Thoracic aorta (tissue), 2 donors: ENCODE data around the gene PKNOX2. TPM values are rescaled to one million over a fixed set of nuclear protein-coding genes. Genes with fewer than 3 reads are reported as not detected.

ENCODE experiments used
- ATAC-seq: fragments of 150-250 bp; one replicate; pipeline ENCODE4 v1.8.0; 2017; ENCODE audit warnings: low read depth; ENCODE audit not compliant: insufficient number of reproducible peaks, low FRiP score
- DNase-seq: peaks from one replicate; pipeline ENCODE4 v3.0.0-alpha.2; 2020; ENCODE audit warnings: low spot score
- H3K27ac ChIP-seq, 2 donors: fragments of 200-600 bp; sonication (generic); 1 replicate in 1 of 2; 2 replicates in 1 of 2; pipeline ENCODE4 v1.5.1; 2016; ENCODE audit warnings: mild to moderate bottlenecking in 2 of 2, moderate library complexity in 2 of 2
- H3K27me3 ChIP-seq: fragments of 200-600 bp; sonication (generic); replicated peaks from 2 replicates; pipeline ENCODE4 v1.6.0; 2016; ENCODE audit warnings: mild to moderate bottlenecking; ENCODE audit not compliant: insufficient read depth
- H3K36me3 ChIP-seq: fragments of 200-600 bp; sonication (generic); one replicate; pipeline ENCODE4 v1.5.1; 2016
- H3K4me1 ChIP-seq, 2 donors: fragments of 200-600 bp; sonication (generic); 1 replicate in 1 of 2; 2 replicates in 1 of 2; pipeline versions ENCODE4 v1.5.1 to v1.6.0; 2016; ENCODE audit warnings: low read depth in 2 of 2, mild to moderate bottlenecking in 1 of 2; ENCODE audit not compliant: control insufficient read depth in 1 of 2
- H3K4me3 ChIP-seq: fragments of 200-600 bp; sonication (generic); 2 replicates; pipeline ENCODE4 v1.5.1; 2016; ENCODE audit warnings: mild to moderate bottlenecking
- H3K9me3 ChIP-seq: fragments of 200-600 bp; sonication (generic); 2 replicates; pipeline ENCODE4 v1.5.1; 2016
- total RNA-seq, 2 donors: library from RNA; depleted of rRNA; stranded (reverse); fragments of >200 nt; gene quantifications; one replicate each; pipeline versions ENCODE4 v1.1.0 to v1.2.3, GENCODE V29; 2016
- TF ChIP-seq, protein P1 (sequence below): fragments of 200-600 bp; sonication (generic); IDR thresholded peaks from one replicate; pipeline ENCODE4 v1.5.1; 2019; ENCODE audit warnings: antibody characterized with exemption

Gene PKNOX2
- total RNA-seq, 2 donors from 2014 or later: 1.4 to 9.2 TPM

DNA sequence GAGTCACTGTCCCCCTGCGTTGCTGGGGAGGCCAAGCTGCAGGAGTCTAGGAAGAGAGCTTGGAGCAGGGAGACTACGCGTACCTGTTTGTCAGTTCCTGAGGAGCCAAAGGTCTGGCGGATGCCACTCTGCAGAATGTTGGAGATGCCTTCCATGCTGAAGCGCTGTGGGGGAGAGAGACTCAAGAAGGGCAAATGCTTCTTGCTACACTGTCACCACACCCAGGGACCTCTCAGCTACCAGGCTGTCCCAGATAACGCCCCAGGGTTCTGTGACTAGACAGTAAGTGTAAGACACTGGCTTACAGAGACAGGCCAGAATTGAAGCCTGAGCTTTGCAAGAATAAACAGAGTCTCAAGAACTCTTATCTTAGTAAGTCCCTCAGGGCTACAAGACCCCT, 289.5 kb downstream of the PKNOX2 start:
- TF ChIP-seq, protein P1, sequence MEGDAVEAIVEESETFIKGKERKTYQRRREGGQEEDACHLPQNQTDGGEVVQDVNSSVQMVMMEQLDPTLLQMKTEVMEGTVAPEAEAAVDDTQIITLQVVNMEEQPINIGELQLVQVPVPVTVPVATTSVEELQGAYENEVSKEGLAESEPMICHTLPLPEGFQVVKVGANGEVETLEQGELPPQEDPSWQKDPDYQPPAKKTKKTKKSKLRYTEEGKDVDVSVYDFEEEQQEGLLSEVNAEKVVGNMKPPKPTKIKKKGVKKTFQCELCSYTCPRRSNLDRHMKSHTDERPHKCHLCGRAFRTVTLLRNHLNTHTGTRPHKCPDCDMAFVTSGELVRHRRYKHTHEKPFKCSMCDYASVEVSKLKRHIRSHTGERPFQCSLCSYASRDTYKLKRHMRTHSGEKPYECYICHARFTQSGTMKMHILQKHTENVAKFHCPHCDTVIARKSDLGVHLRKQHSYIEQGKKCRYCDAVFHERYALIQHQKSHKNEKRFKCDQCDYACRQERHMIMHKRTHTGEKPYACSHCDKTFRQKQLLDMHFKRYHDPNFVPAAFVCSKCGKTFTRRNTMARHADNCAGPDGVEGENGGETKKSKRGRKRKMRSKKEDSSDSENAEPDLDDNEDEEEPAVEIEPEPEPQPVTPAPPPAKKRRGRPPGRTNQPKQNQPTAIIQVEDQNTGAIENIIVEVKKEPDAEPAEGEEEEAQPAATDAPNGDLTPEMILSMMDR: no peak

DNA sequence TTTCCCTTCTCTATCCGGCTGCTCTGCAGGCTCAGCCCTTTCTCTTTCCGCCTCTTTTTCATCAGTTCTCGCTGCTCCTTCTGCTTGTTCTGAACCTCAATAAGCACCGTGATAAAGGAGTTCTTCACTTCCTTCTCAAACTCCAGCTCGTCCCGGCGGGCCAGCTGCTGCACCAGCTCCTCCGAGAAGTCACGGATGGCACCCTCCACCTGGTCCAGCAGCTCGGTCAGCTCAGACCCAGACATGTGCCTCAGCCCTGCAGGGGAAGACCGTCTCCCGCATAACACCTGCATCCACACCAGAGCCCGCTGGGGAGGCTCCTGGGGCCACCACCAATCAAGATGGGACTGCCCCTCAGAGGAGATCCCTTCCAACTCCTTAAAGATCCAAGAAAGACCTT, 291.3 kb downstream of the PKNOX2 start:
- Histone ChIP-seq H3K36me3 (no peaks in the 10 kb centered on the region), H3K4me3 (no peak overlapping the region), H3K9me3 (no peaks in the 10 kb centered on the region), H3K27me3 (no peaks in the 10 kb centered on the region), H3K27ac (no peak overlapping the region), H3K4me1 (peaks cover 22 to 35% of the 10 kb centered on the region in 2 donors)
- TF ChIP-seq, protein P1: no peak
- ATAC-seq: no peak
- no peak for DNase-seq

More for the DNA sequence above, 289.5 kb downstream of the PKNOX2 start:
- Histone ChIP-seq H3K27me3 (no peaks in the 10 kb centered on the region), H3K27ac (no peak overlapping the region), H3K4me1 (peaks cover 22 to 35% of the 10 kb centered on the region in 2 donors), H3K4me3 (no peak overlapping the region), H3K36me3 (no peaks in the 10 kb centered on the region), H3K9me3 (no peaks in the 10 kb centered on the region)
- no peak for DNase-seq
- ATAC-seq: no peak

DNA sequence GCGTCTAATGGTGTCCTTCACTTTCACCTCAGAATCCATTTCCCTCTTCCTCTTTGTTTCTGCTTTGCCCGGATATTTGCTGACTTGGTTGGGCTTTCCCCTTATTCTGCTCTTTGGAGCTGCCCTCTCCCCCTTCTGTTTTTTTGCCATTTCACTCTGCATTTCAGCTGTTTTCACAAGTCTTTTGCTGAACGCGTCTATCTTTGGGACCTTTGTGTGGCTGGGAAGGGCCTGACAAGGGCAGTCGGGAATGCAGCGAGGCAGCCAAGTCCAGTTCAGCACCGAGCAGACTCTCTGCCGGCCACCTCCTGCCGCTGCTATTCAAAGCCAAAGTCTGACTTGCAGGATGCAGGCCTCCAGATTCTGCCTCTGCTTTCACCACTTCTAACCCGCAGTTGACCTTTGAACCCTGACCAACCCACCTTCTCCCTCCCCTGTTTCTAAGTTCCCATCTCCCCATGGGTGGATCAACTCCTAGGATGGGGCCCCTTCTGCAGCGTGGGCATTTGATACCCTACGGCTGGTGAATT, 293.3 kb downstream of the PKNOX2 start:
- no peaks in the 10 kb centered on the region for H3K36me3 ChIP-seq
- H3K4me3 ChIP-seq: peak overlapping the region; percentile 48
- H3K9me3 ChIP-seq: no peaks in the 10 kb centered on the region
- peaks cover 10 to 17% of the 10 kb centered on the region in 2 donors for H3K4me1 ChIP-seq
- H3K27ac ChIP-seq: peak overlapping the region; percentile 57 to 81
- ATAC-seq: peak; percentile 83
- DNase-seq: peak; percentile 32
- TF ChIP-seq, protein P1: no peak
- no peaks in the 10 kb centered on the region for H3K27me3 ChIP-seq

DNA sequence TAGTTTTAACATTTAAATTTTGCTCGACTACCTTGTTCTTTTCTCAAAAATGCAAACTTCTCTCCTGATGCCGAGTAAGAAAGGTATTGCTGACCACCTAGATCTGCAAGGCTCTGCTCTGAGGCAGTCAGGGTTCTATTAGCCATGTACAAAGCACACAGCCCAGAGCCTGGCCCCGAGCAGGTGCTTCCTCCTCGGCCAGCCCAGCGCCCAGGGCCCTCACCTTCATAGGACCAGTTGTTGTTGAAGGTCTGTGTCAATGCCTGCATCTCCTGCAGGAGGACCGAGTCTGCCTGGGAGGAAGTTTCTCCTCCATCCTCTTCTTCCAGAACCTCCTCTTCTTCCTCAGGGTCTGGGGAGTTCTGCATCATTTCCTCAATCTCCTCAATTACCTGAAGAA, 295.7 kb downstream of the PKNOX2 start:
- H3K9me3 ChIP-seq: no peaks in the 10 kb centered on the region
- no peak overlapping the region for H3K27ac ChIP-seq
- no peak for DNase-seq
- no peak for ATAC-seq
- H3K4me3 ChIP-seq: no peak overlapping the region
- H3K27me3 ChIP-seq: no peaks in the 10 kb centered on the region
- no peaks in the 10 kb centered on the region for H3K36me3 ChIP-seq
- TF ChIP-seq, protein P1: no peak
- H3K4me1 ChIP-seq: peaks cover 16 to 29% of the 10 kb centered on the region in 2 donors

DNA sequence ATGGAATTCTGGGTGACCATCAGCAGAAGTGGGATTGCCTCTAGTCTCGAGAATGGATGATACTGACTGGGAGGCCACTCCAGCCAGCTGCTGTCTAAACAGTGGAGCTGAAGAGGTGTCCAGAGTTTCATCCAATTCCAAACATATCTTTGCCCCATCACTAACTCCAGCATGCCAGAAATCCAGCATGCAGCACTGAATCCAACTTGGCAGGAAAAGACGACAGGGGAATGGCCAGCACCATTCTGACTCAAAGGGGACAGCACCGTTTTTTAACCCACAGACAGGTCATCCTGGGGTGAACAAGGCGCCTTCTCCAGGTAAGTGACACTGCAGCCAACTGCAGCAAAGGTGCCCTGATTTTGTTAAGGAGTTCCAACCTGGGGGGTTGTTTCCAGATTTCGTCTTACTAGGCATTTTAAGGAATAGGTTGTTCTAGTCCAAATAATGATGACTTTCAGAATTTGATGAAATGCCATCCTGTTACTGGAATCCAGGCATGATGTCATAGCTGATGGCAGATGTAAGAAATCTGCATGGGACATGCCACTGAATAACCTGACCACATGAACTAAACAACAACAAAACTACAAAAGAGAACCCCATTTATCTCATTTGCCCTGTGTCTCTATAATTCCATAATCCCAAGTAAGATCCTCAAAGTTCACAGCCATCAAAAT, 299.2 kb downstream of the PKNOX2 start:
- no peak overlapping the region for H3K4me3 ChIP-seq
- peaks cover 6 to 16% of the 10 kb centered on the region in 2 donors for H3K4me1 ChIP-seq
- no peaks in the 10 kb centered on the region for H3K36me3 ChIP-seq
- TF ChIP-seq, protein P1: no peak
- no peaks in the 10 kb centered on the region for H3K27me3 ChIP-seq
- no peak for DNase-seq
- no peak for ATAC-seq
- peak overlapping the region in 1 of 2 donors; percentile 43 for H3K27ac ChIP-seq
- H3K9me3 ChIP-seq: no peaks in the 10 kb centered on the region
